ENCODE measurements around the gene PLXNA4.

Gene PLXNA4

GRCh38 chr7:132565885-132566284 is 10.4 kb downstream of the PLXNA4 start:
- DNase-seq (ENCODE audit: low read depth in 2 of 2, low spot score in 1 of 2) = no peak

- no peak for DNase-seq (ENCODE audit: low read depth in 2 of 2, low spot score in 1 of 2)
These were observed 10.8 kb downstream of the PLXNA4 start for GRCh38 chr7:132565441-132565840.

- DNase-seq (ENCODE audit: low read depth in 2 of 2, low spot score in 1 of 2) = no peak
These were observed 11.4 kb downstream of the PLXNA4 start for GRCh38 chr7:132564849-132565248.

GRCh38 chr7:132564090-132564489 is 12.2 kb downstream of the PLXNA4 start:
- DNase-seq (ENCODE audit: low read depth in 2 of 2, low spot score in 1 of 2) = no peak

GRCh38 chr7:132562690-132563089 is 13.6 kb downstream of the PLXNA4 start:
- DNase-seq (ENCODE audit: low read depth in 2 of 2, low spot score in 1 of 2) = no peak

GRCh38 chr7:132561763-132562162 is 14.5 kb downstream of the PLXNA4 start:
- no peak for DNase-seq (ENCODE audit: low read depth in 2 of 2, low spot score in 1 of 2)

GRCh38 chr7:132560825-132561529 is 15.3 kb downstream of the PLXNA4 start:
- no peak for DNase-seq (ENCODE audit: low read depth in 2 of 2, low spot score in 1 of 2)

- no peak for DNase-seq (ENCODE audit: low read depth in 2 of 2, low spot score in 1 of 2)
These were observed 16.2 kb downstream of the PLXNA4 start for GRCh38 chr7:132560105-132560504.

- no peak for DNase-seq (ENCODE audit: low read depth in 2 of 2, low spot score in 1 of 2)
These were observed 17.5 kb downstream of the PLXNA4 start for GRCh38 chr7:132558815-132559214.

- DNase-seq (ENCODE audit: low read depth in 2 of 2, low spot score in 1 of 2) = no peak
These were observed 18.7 kb downstream of the PLXNA4 start for GRCh38 chr7:132557489-132558044.

GRCh38 chr7:132554446-132554845 is 21.8 kb downstream of the PLXNA4 start:
- no peak for DNase-seq (ENCODE audit: low read depth in 2 of 2, low spot score in 1 of 2)

GRCh38 chr7:132553031-132553430 is 23.2 kb downstream of the PLXNA4 start:
- no peak for DNase-seq (ENCODE audit: low read depth in 2 of 2, low spot score in 1 of 2)

- DNase-seq (ENCODE audit: low read depth in 2 of 2, low spot score in 1 of 2) = no peak
These were observed 24.4 kb downstream of the PLXNA4 start for GRCh38 chr7:132551886-132552285.

- DNase-seq (ENCODE audit: low read depth in 2 of 2, low spot score in 1 of 2) = no peak
These were observed 24.8 kb downstream of the PLXNA4 start for GRCh38 chr7:132551439-132551838.

- DNase-seq (ENCODE audit: low read depth in 2 of 2, low spot score in 1 of 2) = no peak
These were observed 27.7 kb downstream of the PLXNA4 start for GRCh38 chr7:132548489-132549078.

GRCh38 chr7:132547821-132548220 is 28.4 kb downstream of the PLXNA4 start:
- DNase-seq (ENCODE audit: low read depth in 2 of 2, low spot score in 1 of 2) = no peak

GRCh38 chr7:132546366-132547127 is 29.7 kb downstream of the PLXNA4 start:
- DNase-seq (ENCODE audit: low read depth in 2 of 2, low spot score in 1 of 2) = no peak

- DNase-seq (ENCODE audit: low read depth in 2 of 2, low spot score in 1 of 2) = no peak
These were observed 30.5 kb downstream of the PLXNA4 start for GRCh38 chr7:132545756-132546155.

- no peak for DNase-seq (ENCODE audit: low read depth in 2 of 2, low spot score in 1 of 2)
These were observed 31.3 kb downstream of the PLXNA4 start for GRCh38 chr7:132544999-132545398.

- DNase-seq (ENCODE audit: low read depth in 2 of 2, low spot score in 1 of 2) = no peak
These were observed 32.2 kb downstream of the PLXNA4 start for GRCh38 chr7:132544025-132544424.

- DNase-seq (ENCODE audit: low read depth in 2 of 2, low spot score in 1 of 2) = no peak
These were observed 33.4 kb downstream of the PLXNA4 start for GRCh38 chr7:132542895-132543294.

GRCh38 chr7:132541656-132542055 is 34.6 kb downstream of the PLXNA4 start:
- DNase-seq (ENCODE audit: low read depth in 2 of 2, low spot score in 1 of 2) = no peak

Measured in stimulated activated CD8-positive, alpha-beta memory T cell treated with anti-CD3 and anti-CD28 coated beads, Interleukin-4, amount 100 ng/mL, for 1 hour (primary cell).